D721Med (cell line): ENCODE data around the gene HLA-DOB.

Experiments
- DNase-seq: peaks from one replicate; pipeline ENCODE4 v3.0.0; 2011; ENCODE audit warnings: low spot score; ENCODE audit not compliant: insufficient read length
- FAIRE-seq: peaks from 2 replicates; lab custom pipeline; 2011; peaks lifted over from hg19 to GRCh38; lab: Jason Lieb, UNC
- TF ChIP-seq, protein P1 (sequence below): IDR thresholded peaks from 2 replicates; pipeline ENCODE4 v1.5.1; 2012; ENCODE audit warnings: mild to moderate bottlenecking, control low read depth; ENCODE audit not compliant: insufficient read depth; ENCODE audit errors: missing control alignments

Gene HLA-DOB

DNA sequence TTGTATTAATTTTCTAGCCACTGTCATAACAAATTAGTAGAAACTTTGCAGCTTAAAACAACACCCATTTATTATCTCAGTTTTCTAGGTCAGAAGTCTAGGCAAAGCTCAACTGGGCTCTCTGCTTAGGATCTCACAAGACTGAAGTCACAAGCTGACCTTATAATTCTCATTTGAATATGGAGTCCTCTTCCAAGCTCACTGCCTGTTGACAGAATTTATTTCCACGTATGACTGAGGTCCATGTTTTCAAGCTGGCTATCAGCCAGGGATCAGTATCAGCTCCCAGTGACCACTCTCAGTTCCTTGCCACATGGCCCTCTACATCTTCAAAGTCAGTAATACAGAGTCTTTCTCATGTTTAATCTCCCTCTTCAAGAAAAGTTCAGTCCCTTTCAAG lies 41.7 kb downstream of the HLA-DOB start:
- FAIRE-seq = no peak

DNA sequence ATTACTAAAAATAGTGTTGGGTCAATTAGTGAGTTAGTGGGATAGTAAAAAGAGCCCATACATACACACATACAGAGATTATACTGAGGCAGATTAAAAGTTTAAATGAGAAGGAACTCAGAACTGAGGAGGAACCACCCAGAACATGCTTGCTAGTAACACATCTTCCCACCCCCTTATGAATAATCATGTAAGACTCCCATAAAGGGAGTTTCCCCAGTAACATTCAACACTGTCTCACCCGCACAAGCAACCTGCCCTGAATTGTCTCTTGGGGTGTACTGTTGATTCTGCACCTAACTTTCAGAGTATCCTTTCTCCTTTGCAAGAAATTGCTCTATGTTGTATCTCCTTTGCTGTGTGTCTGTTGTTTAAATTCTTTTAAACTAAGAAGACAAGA lies 42.4 kb downstream of the HLA-DOB start:
- TF ChIP-seq, protein P1, sequence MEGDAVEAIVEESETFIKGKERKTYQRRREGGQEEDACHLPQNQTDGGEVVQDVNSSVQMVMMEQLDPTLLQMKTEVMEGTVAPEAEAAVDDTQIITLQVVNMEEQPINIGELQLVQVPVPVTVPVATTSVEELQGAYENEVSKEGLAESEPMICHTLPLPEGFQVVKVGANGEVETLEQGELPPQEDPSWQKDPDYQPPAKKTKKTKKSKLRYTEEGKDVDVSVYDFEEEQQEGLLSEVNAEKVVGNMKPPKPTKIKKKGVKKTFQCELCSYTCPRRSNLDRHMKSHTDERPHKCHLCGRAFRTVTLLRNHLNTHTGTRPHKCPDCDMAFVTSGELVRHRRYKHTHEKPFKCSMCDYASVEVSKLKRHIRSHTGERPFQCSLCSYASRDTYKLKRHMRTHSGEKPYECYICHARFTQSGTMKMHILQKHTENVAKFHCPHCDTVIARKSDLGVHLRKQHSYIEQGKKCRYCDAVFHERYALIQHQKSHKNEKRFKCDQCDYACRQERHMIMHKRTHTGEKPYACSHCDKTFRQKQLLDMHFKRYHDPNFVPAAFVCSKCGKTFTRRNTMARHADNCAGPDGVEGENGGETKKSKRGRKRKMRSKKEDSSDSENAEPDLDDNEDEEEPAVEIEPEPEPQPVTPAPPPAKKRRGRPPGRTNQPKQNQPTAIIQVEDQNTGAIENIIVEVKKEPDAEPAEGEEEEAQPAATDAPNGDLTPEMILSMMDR = no peak
- DNase-seq = no peak
- FAIRE-seq = no peak

More for the DNA sequence above, 41.7 kb downstream of the HLA-DOB start:
- TF ChIP-seq, protein P1 = no peak
- DNase-seq = no peak

DNA sequence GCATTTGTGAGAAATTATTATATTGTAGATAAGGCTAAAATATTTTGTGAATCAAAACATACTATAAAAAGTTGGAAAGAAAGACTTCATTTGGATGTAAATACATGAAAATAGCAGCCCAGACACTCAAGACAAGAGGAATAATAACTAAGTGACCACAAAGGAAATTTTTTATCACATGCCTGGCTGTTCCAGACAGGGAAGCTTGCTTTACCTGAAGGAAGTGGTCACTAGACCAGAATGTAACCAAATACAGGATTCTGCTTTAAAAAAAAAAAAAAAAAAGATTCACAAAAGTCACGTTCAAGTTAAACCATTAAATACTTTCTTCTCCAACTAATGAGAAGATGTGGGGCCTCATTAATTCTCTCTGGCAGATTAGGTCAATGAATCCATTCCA lies 44.1 kb downstream of the HLA-DOB start:
- TF ChIP-seq, protein P1 = no peak
- DNase-seq = no peak
- no peak for FAIRE-seq

DNA sequence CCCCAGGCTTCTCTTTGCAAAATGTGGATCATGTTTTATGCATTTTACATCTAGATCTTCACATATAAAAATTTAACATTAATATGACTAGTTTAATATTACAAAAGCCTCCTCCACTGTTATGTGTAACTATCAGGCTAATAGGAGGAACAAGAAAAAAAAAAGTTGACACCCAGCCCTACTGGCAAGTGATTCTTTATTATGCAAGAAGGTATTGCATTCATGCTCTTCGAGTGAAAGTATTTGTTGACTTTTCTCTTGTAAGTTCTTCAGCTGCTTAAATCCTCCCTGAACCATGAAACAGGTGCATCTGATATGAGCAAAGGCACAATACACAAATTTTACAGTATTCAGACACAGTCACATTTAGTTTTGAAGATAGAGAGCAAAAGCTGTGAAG lies 52.8 kb downstream of the HLA-DOB start:
- TF ChIP-seq, protein P1 = no peak
- DNase-seq = no peak
- FAIRE-seq = no peak

DNA sequence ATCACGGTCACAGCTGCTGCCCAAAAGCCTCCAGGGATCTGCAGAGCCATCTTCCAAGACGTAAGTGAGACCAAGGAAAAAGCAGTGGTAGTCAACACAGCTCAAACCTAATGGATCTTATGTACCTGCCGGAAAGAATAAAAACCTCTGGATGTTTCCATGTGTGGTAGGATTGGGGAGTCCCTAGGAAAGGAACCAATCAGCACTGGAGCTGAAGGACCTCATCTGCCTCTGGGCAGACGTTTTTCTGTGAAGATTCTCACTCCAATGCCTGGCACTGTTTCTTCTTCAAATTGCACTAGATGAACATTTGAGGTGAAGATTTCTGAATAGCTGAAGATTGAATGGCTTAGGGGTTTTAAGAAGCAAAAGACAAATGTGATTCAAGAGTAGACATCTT lies 53.4 kb downstream of the HLA-DOB start, which contains the start of gene HLA-DQB2:
Gene HLA-DQB2, minus strand, starts transcription at position 112 of the 400 bp plus-strand sequence. Its CDS starts 62 bp downstream, at position 50.
- TF ChIP-seq, protein P1 = no peak
- DNase-seq (no peak), FAIRE-seq (no peak)
